Erythroblast (primary cell): ENCODE measurements around the gene VIPR1.

Source experiments
- GATA1 ChIP-seq: IDR thresholded peaks from 2 replicates; pipeline ENCODE4 v1.6.1; 2011; ENCODE audit warnings: low read depth, mild to moderate bottlenecking, control low read depth, low read length, moderate library complexity
- POLR2A ChIP-seq: IDR thresholded peaks from 2 replicates; pipeline ENCODE4 v1.6.1; 2011; ENCODE audit warnings: mild to moderate bottlenecking, low read length

DNA sequence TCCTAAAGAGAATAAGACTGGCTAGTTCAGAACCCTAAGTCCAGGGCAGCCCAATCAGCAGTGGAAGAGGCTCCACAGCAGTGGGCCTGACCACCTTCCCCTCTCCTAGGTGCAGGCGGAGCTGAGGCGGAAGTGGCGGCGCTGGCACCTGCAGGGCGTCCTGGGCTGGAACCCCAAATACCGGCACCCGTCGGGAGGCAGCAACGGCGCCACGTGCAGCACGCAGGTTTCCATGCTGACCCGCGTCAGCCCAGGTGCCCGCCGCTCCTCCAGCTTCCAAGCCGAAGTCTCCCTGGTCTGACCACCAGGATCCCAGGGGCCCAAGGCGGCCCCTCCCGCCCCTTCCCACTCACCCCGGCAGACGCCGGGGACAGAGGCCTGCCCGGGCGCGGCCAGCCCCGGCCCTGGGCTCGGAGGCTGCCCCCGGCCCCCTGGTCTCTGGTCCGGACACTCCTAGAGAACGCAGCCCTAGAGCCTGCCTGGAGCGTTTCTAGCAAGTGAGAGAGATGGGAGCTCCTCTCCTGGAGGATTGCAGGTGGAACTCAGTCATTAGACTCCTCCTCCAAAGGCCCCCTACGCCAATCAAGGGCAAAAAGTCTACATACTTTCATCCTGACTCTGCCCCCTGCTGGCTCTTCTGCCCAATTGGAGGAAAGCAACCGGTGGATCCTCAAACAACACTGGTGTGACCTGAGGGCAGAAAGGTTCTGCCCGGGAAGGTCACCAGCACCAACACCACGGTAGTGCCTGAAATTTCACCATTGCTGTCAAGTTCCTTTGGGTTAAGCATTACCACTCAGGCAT, 33.7 kb downstream of the VIPR1 start:
- TF ChIP-seq POLR2A (no peak), GATA1 (no peak)
